Upper lobe of left lung (tissue), 4 donors: ENCODE results near the gene NPC1.

Experiments used
- POLR2A ChIP-seq, 4 donors: fragments of 450-650 bp; IDR thresholded peaks; one replicate each; pipeline ENCODE4 v1.5.1; 2016 to 2017; ENCODE audit warnings: antibody characterized with exemption in 4 of 4, mild to moderate bottlenecking in 2 of 4
- TF ChIP-seq, protein P1 (sequence below), 6 experiments: fragments of 450-650 bp in 4 of 6; fragments of 200-600 bp in 2 of 6; sonication (generic) in 2 of 6; IDR thresholded peaks; one replicate each; pipeline ENCODE4 v1.5.1; 2016 to 2019; ENCODE audit warnings: antibody characterized with exemption in 6 of 6

DNA sequence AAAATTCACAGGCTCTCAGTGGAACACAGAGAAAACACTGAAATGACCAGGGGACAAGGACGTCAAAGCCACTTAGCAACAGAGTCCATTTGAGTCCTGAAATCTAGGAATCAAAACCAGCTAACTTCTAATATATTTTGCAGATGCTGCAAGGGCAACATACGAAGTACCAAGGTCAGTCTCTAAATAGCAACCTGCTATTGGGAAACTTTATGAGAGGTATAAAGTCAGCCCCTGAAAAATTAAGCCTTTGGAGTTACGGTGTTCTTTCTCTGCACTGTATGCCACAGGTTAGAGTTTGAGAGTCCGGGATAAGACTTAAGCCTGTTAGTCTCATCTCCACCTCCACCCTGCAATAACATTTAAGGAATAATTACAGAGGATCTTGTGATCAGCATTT, 13.3 kb downstream of the NPC1 start:
- TF ChIP-seq POLR2A (IDR thresholded peaks at IDR 0.05): no peak
- TF ChIP-seq, protein P1, sequence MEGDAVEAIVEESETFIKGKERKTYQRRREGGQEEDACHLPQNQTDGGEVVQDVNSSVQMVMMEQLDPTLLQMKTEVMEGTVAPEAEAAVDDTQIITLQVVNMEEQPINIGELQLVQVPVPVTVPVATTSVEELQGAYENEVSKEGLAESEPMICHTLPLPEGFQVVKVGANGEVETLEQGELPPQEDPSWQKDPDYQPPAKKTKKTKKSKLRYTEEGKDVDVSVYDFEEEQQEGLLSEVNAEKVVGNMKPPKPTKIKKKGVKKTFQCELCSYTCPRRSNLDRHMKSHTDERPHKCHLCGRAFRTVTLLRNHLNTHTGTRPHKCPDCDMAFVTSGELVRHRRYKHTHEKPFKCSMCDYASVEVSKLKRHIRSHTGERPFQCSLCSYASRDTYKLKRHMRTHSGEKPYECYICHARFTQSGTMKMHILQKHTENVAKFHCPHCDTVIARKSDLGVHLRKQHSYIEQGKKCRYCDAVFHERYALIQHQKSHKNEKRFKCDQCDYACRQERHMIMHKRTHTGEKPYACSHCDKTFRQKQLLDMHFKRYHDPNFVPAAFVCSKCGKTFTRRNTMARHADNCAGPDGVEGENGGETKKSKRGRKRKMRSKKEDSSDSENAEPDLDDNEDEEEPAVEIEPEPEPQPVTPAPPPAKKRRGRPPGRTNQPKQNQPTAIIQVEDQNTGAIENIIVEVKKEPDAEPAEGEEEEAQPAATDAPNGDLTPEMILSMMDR (IDR thresholded peaks at IDR 0.05): no peak
